K562 (cell line): ENCODE results near the gene TNIK. TPM values are rescaled to one million over a fixed set of nuclear protein-coding genes. Genes with fewer than 3 reads are reported as not detected.

Experiments used
- ARID1B ChIP-seq: fragments of 450-650 bp; IDR thresholded peaks from 2 replicates; pipeline ENCODE4 v1.6.1; 2016; ENCODE audit warnings: antibody characterized with exemption, mild to moderate bottlenecking, inconsistent platforms
- ATF7 ChIP-seq: fragments of 450-650 bp; IDR thresholded peaks from 2 replicates; pipeline ENCODE4 v1.7.1; 2014; ENCODE audit warnings: mild to moderate bottlenecking, moderate library complexity
- CBFA2T3 ChIP-seq: fragments of 450-650 bp; IDR thresholded peaks from 2 replicates; pipeline ENCODE4 v1.6.1; 2017
- DDX20 ChIP-seq: fragments of 450-650 bp; IDR thresholded peaks from 2 replicates; pipeline ENCODE4 v1.6.1; 2016; ENCODE audit warnings: missing genetic modification characterization, low read depth, mild to moderate bottlenecking, missing compliant biosample characterization, moderate library complexity
- GTF2F1 ChIP-seq: IDR thresholded peaks from 2 replicates; pipeline ENCODE4 v1.6.1; 2011; ENCODE audit warnings: low read depth, low read length, improper control_type of control experiment
- HDAC2 ChIP-seq: fragments of 450-650 bp; IDR thresholded peaks from 2 replicates; pipeline ENCODE4 v1.6.1; 2016; ENCODE audit warnings: mild to moderate bottlenecking
- HIVEP1 ChIP-seq: fragments of 250-450 bp; sonication (Bioruptor Pico); IDR thresholded peaks from 2 replicates; pipeline ENCODE4 v1.4.0; 2020; ENCODE audit warnings: mild to moderate bottlenecking
- ILK ChIP-seq: fragments of 450-650 bp; IDR thresholded peaks from 2 replicates; pipeline ENCODE4 v1.6.1; 2016; ENCODE audit warnings: missing genetic modification characterization, low read depth, mild to moderate bottlenecking, missing compliant biosample characterization, moderate library complexity, borderline replicate concordance
- MAFF ChIP-seq: IDR thresholded peaks from 2 replicates; pipeline ENCODE4 v1.6.1; 2012; ENCODE audit warnings: low read length, improper control_type of control experiment
- MEIS2 ChIP-seq: fragments of 450-650 bp; IDR thresholded peaks from 2 replicates; pipeline ENCODE4 v1.6.1; 2014; ENCODE audit warnings: mild to moderate bottlenecking; ENCODE audit not compliant: partially characterized antibody
- MTA3 ChIP-seq: fragments of 450-650 bp; formaldehyde crosslinking; IDR thresholded peaks from 2 replicates; pipeline ENCODE4 v1.6.1; 2017; ENCODE audit warnings: mild to moderate bottlenecking, borderline replicate concordance
- PCBP1 ChIP-seq: fragments of 200-400 bp; formaldehyde crosslinking; IDR thresholded peaks from 2 replicates; pipeline ENCODE4 v1.6.1; 2018; ENCODE audit warnings: mild to moderate bottlenecking, low read depth, low read length; ENCODE audit not compliant: poor library complexity, severe bottlenecking
- POLR2B ChIP-seq: fragments of 450-650 bp; IDR thresholded peaks from 2 replicates; pipeline ENCODE4 v1.6.1; 2018; ENCODE audit warnings: low read depth; ENCODE audit not compliant: partially characterized antibody
- RHOXF2B ChIP-seq: fragments of 250-450 bp; sonication (Bioruptor Pico); conservative IDR thresholded peaks from 2 replicates; pipeline ENCODE4 v1.5.1; 2021
- SPI1 ChIP-seq: IDR thresholded peaks from 2 replicates; pipeline ENCODE4 v1.6.1; 2011; ENCODE audit warnings: low read depth, low read length, control low read depth, borderline replicate concordance
- TRIM24 ChIP-seq, 2 experiments: fragments of 450-650 bp; IDR thresholded peaks; 2 replicates each; pipeline ENCODE4 v1.6.1; 2016
- TSC22D4 ChIP-seq: fragments of 450-650 bp; IDR thresholded peaks from 2 replicates; pipeline ENCODE4 v1.6.1; 2016; ENCODE audit warnings: missing genetic modification characterization, missing biosample characterization, control low read depth
- XRCC3 ChIP-seq: fragments of 450-650 bp; IDR thresholded peaks from 2 replicates; pipeline ENCODE4 v1.6.1; 2017; ENCODE audit warnings: mild to moderate bottlenecking, moderate library complexity
- ZEB2 ChIP-seq: fragments of 450-650 bp; IDR thresholded peaks from 2 replicates; pipeline ENCODE4 v1.6.1; 2016
- ZNF316 ChIP-seq: fragments of 450-650 bp; IDR thresholded peaks from 2 replicates; pipeline ENCODE4 v1.6.1; 2016
- ZNF780A ChIP-seq: fragments of 250-450 bp; sonication (Bioruptor Pico); IDR thresholded peaks from 2 replicates; pipeline ENCODE4 v1.5.0; 2021; ENCODE audit warnings: mild to moderate bottlenecking
- polyA plus RNA-seq, 8 experiments: library from polyadenylated mRNA; depleted of rRNA in 4 of 8; stranded (reverse) in 5 of 8; unstranded in 3 of 8; fragments of >200 nt; fragmentation: Nextera tagmentation in 2 of 8; fragmentation: Illumina TruSeq in 1 of 8; extraction: Ambion mirVana in 2 of 8; extraction: Trizol in 1 of 8; gene quantifications; 2 replicates each; pipeline versions ENCODE4 v1.2.1 to v1.2.3, GENCODE V29; 2011 to 2014; ENCODE audit warnings: inconsistent platforms in 1 of 8, missing spikeins in 1 of 8
- total RNA-seq, 7 experiments: library from RNA; depleted of rRNA in 6 of 7; stranded (reverse); fragments of >200 nt in 6 of 7; fragmentation: Illumina TruSeq in 2 of 7; extraction: Trizol in 2 of 7; gene quantifications; 2 replicates each; pipeline versions ENCODE4 v1.2.1 to v1.2.3, GENCODE V29; 2011 to 2021; ENCODE audit warnings: low replicate concordance in 1 of 7
- TF ChIP-seq, protein P1 (sequence below): fragments of 450-650 bp; IDR thresholded peaks from 2 replicates; pipeline ENCODE4 v1.7.0; 2016; ENCODE audit warnings: borderline replicate concordance
- TF ChIP-seq, protein P2 (sequence below): sonication (generic); formaldehyde crosslinking; IDR thresholded peaks from 2 replicates; pipeline ENCODE4 v1.8.1; 2023; ENCODE audit warnings: mild to moderate bottlenecking, missing genetic modification reagents, moderate library complexity
- TF ChIP-seq, protein P3 (sequence below): fragments of 450-650 bp; IDR thresholded peaks from 2 replicates; pipeline ENCODE4 v1.6.1; 2017; ENCODE audit warnings: antibody characterized with exemption
- TF ChIP-seq, protein P4 (sequence below): fragments of 250-450 bp; sonication (Bioruptor Pico); IDR thresholded peaks from 2 replicates; pipeline ENCODE4 v1.8.0; 2022; ENCODE audit warnings: inconsistent platforms

Gene TNIK
- total and polyA plus RNA-seq, 9 of the 15 experiments (the other 6 are each of a cell fraction or from before 2014, with no cell fraction given): 6.6 to 39.0 (median 24.7) TPM

DNA sequence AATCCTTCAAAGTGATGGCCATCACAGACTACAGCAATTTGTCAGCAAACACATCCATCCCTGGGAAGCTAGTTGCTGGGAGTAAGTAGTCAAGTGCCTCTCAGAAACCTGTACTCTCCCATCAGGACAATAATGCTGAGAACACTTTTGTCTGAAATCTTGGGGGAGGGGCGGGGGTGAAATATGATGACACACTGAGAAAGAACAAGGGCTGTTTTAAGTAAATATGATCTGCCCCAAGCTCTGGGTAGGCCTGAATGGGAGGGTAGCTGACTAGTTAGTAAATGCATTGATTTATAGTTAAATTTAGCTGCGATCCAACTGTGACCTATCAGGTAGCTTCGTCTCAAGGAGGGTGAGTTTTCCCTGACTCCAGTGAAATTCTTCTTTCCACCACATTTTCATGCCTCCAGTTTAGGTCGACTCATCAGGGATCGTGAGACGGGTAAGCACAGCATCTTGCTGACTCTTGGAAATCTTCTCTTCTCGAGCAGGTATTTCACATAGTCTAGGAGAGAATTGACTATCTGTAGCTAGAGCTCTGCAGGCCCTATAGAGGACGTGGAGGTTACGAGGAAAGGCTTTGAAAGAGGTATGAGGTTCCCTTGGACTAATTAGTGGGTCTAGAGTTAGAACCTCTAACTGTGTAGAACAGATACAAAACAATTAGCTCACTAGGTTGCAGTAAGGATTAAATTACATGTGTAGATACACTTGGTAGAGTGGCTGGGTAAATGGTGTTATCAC, 220.3 kb downstream of the TNIK start (continued):
- TF ChIP-seq, protein P1, sequence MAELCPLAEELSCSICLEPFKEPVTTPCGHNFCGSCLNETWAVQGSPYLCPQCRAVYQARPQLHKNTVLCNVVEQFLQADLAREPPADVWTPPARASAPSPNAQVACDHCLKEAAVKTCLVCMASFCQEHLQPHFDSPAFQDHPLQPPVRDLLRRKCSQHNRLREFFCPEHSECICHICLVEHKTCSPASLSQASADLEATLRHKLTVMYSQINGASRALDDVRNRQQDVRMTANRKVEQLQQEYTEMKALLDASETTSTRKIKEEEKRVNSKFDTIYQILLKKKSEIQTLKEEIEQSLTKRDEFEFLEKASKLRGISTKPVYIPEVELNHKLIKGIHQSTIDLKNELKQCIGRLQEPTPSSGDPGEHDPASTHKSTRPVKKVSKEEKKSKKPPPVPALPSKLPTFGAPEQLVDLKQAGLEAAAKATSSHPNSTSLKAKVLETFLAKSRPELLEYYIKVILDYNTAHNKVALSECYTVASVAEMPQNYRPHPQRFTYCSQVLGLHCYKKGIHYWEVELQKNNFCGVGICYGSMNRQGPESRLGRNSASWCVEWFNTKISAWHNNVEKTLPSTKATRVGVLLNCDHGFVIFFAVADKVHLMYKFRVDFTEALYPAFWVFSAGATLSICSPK: no peak
- TF ChIP-seq ZNF780A (CRISPR knock-in tag) (no peak), CBFA2T3 (no peak), ILK (0 out of 2 replicates have a peak, but pooled peaks have one; percentile 9), POLR2B (peak; percentile 6), MEIS2 (peak; percentile 74), MAFF (no peak), DDX20 (tag) (0 out of 2 replicates have a peak, but pooled peaks have one; percentile 13), TRIM24 (IDR thresholded peaks at IDR 0.05) (peak; percentile 89 to 93), HIVEP1 (no peak), ZNF316 (peak; percentile 68; the same call in 1 of the 2 replicates), HDAC2 (peak; percentile 59; the same call in 1 of the 2 replicates), XRCC3 (no peak), TSC22D4 (tag) (no peak), SPI1 (no peak), RHOXF2B (CRISPR knock-in tag) (no peak), ATF7 (peak; percentile 75), GTF2F1 (no peak), ZEB2 (peak; percentile 68; the same call in 1 of the 2 replicates), ARID1B (peak; percentile 60), PCBP1 (no peak), MTA3 (0 out of 2 replicates have a peak, but pooled peaks have one; percentile 5)
- TF ChIP-seq, protein P2, sequence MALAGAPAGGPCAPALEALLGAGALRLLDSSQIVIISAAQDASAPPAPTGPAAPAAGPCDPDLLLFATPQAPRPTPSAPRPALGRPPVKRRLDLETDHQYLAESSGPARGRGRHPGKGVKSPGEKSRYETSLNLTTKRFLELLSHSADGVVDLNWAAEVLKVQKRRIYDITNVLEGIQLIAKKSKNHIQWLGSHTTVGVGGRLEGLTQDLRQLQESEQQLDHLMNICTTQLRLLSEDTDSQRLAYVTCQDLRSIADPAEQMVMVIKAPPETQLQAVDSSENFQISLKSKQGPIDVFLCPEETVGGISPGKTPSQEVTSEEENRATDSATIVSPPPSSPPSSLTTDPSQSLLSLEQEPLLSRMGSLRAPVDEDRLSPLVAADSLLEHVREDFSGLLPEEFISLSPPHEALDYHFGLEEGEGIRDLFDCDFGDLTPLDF: no peak
- TF ChIP-seq, protein P3, sequence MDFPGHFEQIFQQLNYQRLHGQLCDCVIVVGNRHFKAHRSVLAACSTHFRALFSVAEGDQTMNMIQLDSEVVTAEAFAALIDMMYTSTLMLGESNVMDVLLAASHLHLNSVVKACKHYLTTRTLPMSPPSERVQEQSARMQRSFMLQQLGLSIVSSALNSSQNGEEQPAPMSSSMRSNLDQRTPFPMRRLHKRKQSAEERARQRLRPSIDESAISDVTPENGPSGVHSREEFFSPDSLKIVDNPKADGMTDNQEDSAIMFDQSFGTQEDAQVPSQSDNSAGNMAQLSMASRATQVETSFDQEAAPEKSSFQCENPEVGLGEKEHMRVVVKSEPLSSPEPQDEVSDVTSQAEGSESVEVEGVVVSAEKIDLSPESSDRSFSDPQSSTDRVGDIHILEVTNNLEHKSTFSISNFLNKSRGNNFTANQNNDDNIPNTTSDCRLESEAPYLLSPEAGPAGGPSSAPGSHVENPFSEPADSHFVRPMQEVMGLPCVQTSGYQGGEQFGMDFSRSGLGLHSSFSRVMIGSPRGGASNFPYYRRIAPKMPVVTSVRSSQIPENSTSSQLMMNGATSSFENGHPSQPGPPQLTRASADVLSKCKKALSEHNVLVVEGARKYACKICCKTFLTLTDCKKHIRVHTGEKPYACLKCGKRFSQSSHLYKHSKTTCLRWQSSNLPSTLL: no peak
- TF ChIP-seq, protein P4, sequence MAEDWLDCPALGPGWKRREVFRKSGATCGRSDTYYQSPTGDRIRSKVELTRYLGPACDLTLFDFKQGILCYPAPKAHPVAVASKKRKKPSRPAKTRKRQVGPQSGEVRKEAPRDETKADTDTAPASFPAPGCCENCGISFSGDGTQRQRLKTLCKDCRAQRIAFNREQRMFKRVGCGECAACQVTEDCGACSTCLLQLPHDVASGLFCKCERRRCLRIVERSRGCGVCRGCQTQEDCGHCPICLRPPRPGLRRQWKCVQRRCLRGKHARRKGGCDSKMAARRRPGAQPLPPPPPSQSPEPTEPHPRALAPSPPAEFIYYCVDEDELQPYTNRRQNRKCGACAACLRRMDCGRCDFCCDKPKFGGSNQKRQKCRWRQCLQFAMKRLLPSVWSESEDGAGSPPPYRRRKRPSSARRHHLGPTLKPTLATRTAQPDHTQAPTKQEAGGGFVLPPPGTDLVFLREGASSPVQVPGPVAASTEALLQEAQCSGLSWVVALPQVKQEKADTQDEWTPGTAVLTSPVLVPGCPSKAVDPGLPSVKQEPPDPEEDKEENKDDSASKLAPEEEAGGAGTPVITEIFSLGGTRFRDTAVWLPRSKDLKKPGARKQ (CRISPR knock-in tag): 0 out of 2 replicates have a peak, but pooled peaks have one; percentile 55
